ENCODE results near the gene EP400. TPM values are rescaled to one million over a fixed set of nuclear protein-coding genes. Genes with fewer than 3 reads are reported as not detected.
"Not testable (repeated sequence)": the region's sequence is repeated elsewhere in the genome, so short reads cannot be mapped to it uniquely, and the experiment has no call there.

Gene EP400
- total RNA-seq, 1 experiment from 2014 or later, result 3.7 TPM

DNA sequence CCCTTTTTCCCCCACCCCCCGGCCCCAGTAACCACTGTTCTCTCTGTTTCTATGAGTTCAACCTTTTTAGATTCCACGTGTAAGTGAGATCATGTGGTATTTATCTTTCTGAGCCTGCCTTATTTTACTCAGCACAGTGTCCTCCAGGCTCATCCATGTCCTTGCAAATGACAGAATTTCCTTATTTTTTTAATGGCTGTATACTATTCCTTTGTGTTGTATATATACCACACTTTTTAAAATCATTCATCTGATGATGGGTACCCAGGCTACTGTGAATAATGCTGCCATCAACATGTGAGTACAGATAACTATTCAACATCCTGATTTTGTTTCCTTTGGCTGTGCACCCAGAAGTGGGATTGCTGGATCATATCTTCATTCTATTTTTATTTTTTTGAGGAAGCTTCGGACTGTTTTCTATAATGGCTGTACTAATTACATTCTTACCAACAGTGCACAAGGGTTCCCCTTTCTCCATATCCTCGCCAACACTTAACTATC lies 139.7 kb downstream of the EP400 start:
- DNase-seq (ENCODE audit: low read depth), result no peak

DNA sequence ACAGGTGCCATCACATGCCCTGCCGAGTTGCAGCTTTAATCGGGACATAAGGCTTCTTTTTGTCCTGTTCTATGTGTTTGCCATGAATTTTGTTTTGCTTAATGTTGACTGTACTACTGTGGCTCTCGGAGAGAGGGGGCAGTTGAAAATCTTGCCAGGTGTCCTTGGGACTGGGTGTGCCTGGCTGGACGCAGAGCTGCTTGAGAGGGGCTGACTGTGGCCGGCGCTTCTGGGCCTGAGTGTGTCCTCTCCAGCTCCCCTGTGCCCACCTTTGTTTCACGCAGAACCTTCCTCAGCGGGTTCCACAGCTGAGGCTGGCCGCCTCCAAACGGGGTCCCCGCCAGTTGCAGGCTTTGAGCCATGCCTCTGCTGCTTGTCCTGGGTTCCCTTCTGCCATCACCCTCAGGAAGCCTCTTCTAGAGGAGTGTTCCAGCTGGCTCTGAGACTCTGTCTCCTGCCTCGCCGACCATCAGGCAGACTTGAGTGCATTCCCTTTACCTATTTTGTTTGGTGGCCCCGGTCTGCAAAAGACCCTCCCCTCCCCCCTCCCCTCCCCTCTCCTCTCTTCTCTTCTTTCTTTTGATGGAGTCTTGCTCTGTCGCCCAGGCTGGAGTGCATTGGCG lies 144.6 kb downstream of the EP400 start:
- no peak for DNase-seq (ENCODE audit: low read depth)

DNA sequence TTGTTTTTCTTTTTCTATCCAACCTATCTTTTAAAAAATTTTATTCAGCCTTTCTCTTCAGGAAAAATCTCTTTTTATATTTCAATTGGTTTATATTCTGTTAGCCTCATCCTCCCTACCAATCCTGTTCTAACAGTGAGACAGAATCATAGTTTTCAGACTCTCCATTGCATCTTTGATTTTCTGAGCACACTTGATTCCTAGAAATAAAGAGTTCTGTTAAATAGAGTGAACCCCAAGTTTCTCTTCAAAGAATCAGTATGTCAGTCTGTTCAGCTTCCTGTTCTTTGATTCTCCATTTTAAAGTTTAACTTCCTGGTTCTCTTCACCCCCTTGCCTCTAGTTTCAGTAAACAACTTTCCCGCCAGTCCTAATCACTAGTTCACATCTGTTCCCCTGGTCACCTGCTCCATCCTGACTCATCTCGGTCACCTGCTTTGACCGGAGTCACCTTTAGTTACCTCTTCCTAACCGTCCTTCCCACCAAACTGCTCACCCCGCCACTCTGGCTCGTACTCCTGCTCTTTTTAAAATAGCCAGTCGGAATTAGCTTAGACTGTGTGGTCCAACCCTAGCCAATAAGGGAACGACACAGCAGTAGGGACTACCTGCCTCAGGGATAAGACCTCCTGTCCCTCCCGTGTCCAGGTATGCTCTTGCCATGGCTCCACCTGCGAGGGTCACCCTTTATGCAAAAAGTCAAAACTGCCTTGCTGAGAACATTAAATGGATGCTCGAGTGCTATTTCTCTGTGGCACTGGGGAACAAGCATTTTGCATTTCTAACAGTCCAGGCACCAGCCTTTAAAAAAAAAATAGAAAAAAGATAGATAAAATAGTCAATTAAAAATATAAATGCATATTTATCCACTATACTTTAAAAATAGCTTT lies 146.0 kb downstream of the EP400 start:
- DNase-seq (ENCODE audit: low read depth), result no peak

DNA sequence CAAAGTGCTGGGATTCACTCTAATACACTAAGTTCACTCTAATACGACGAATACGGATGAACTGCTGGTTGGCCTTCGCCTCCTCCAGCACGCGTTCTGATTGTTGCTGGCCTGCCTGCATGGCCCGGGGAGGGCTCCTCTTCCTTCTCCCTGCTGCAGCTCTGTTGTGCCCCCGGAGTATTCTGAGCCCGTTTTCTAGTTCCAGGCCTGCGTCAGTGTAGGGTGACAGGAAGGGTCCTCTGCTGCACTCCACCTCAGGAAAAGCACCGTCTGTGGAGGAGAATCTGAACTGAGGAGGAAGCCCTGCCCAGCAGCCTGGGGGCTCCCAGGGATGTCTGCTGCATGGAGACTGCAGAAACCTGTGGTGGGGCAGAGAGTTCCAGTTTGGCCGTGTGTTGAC lies 150.0 kb downstream of the EP400 start:
- DNase-seq (ENCODE audit: low read depth), result no peak

DNA sequence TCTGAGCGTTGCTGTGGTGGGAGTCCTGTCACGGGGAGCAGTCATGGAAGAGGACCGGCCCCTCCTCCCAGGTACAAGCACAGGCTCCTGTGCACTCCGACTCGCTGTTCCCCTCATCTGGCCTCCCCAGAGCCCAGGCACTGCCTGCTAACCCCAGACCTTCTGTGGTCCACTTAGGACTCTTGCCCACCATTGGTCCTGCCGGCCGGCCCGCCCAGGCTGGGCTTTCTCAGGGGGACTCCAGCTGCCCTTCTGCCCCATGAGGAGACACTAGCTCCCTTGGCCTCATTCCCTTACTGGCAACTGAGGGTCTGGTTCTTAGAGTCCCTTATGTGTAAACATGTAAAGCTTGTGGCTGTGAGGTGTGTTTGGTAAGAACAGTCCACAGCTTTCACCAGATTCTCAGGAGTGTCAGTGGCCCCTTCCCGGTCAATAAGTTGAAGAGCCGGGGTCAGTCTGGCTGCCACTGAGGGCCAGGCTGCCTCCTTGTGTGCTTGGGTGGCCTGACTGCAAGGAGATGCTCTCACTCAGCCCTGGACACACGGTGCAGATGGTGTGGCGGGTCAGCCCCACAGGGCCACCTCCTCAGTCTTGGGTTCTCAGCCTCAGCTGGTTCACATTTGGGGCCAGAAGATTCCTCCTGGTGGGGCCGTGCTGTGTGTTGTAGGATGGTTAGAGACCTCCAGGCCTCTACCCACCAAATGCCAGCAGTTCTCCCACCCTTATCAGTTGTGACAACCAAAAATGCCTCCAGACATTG lies 150.7 kb downstream of the EP400 start:
- DNase-seq (ENCODE audit: low read depth), result no peak

DNA sequence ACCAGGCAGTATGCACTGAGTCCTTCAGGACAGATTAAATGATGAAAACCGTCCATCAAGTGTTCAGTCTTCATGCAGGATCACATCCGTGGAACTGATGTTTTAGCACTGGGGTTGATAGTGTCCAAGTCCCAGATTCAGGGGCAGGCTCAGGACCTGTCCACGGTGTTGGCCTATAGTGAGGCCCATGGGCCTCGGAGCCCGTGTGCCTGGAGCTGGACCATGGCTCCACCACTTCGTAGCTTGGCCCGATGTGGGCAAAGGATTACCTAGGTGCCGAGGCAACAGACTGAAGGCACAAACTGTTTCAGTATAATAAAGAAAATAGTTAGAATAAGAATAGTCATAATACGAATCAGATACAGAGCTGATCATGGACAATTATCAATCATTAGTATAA lies 152.6 kb downstream of the EP400 start:
- no peak for DNase-seq (ENCODE audit: low read depth)

DNA sequence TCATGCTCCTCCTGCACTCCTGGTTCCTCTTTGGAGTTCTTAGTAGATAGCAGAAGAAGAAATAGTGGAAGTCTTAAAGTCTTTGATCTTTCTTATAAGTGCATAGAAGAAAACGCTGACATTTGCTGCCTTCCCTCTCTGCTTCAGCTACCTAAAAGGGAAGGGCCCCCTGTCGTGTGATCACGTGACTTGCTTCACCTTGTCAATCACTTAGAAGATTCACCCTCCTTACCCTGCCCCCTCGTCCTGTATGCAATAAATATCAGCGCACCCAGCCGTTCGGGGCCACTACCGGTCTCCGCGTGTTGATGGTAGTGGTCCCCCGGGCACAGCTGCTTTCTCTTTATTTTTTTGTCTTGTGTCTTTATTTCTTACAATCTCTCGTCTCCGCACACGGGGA lies 153.3 kb downstream of the EP400 start:
- DNase-seq (ENCODE audit: low read depth), result not testable (repeated sequence)

DNA sequence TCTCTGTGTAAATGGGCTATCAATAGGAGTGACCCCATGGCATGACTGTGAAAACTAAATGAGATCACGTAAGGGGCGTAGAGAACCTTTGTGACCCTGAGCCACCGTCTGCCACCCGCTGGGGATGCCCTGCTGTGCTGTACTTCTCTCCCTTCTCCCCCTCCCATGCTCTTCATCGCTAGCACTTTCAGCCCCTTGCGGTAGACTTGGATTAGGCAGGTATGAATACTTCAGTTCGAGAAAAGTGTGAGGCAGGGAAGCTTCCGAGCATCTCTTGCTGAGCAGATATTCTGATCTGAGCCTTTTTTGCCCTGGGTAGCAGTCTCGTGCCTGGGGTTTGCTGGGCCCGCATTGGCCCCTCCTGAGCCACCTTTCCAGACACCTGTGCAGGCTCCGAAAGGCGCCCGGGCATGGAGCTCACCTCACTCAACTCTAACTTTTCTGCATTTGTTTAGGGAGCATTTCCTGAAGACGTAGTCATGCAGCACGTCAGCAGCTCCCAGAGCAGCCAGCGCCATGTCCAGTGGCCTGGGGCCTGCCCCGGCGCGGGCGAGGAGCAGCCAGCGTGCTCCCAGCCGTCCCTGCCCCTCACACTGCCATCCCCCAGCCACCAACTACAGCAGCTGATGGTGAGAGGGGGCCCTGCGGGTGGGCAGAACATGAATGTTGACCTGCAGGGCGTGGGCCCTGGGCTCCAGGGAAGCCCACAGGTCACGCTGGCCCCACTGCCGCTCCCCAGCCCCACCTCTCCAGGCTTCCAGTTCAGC lies 154.0 kb downstream of the EP400 start:
- no peak for DNase-seq (ENCODE audit: low read depth)

DNA sequence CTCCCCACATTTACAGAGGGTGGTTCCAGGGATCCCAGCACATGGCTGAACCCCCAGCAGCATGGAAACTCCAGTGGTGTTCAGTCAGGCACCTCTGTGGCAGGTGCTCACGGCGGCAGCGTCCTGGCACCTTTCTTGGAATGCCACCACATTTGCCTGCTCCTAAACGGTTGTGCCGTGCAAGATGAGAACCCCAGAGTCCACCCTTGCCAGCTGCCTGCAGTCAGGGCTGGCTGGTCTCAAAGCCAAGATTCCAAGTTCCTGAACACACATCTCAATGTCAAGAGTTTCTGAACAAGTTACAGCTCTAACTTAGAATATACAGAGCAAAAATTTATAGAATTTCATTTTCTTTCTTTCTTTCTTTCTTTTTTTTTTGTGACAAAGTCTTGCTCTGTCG lies 155.7 kb downstream of the EP400 start:
- DNase-seq (ENCODE audit: low read depth), result no peak

DNA sequence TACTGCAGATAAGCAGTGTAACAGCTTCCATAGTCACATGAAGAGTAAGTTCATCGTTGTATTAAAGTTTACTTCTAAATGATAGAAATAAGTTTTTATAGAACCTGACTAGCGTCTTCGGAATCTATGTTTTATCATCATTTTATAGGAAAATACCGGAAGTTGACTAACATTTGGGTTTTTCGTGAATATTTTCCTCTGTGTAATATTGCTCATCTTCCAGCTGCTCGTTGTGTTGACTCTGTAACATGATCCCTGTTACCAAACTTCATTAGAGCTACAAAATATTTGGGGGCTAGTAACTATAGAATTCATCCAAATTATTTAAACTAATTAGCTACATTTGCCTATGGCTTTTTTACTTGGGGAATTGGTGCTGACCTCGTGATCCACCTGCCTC lies 157.2 kb downstream of the EP400 start:
- DNase-seq (ENCODE audit: low read depth), result no peak

DNA sequence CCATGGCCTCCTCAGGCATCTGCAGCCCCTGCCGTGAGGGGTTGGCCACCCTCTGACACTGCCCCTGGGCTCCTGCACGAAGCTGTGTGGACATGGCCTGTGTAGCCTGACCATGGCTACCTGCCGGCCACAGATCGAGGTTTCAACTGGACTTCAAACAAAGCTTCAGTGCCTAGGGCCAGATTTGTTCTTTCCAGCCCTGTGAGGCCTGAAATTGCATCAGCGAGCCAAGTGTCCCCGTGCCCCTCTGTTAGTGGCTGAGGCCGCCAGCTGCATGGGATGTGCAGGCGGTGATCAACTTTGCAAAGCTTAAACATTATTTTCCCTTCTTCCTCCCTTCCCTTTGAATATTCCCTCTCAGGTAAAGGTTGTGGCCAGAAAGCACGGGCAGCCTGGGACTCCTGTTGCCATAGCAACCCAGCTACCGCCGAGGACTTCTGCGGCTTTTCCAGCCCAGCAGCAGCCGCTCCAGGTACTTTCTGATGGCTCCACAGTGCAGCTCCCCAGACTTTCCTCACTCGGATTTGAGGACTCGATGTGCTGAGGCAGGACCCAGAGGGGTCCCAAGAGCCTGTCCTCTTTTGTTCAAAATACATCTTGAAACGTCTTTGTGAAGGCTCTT lies 158.6 kb downstream of the EP400 start:
- no peak for DNase-seq (ENCODE audit: low read depth)

DNA sequence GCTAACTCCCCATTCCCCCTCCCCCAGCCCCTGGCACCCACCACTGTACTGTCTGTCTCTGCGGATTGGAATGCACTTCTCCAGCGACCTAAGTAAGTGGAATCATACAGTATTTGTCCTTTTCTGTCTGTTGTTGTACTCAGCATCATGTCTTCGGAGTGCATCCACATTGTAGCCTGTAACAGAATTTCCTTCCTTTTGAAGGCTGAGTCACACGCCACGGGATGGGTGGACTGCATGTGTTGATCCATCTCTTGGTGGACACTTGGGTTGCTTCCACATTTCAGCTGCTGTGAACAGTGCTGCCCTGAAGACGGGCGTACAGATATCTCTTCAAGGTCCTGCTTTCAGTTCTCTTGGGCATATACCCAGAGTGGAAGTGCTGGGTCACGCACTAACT lies 160.0 kb downstream of the EP400 start:
- no peak for DNase-seq (ENCODE audit: low read depth)

DNA sequence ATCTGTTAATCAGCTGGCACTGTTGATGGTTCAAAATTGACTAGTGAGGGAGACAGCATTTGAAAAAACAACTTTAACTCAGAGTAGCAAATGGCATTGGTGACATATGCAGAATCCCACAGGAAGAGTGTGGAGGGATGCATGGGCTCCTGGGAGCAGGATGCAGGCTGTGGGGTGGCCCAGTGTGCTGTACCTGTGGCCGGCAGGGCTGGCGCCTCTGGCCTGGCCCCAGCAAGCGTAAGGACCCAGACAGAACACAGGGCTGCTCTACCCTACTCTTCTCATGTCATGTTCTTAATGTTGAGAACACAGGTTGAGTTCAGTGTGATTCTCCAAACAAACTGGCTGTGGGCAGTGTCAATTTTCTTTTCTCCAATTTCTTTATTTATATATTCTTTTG lies 160.9 kb downstream of the EP400 start:
- DNase-seq (ENCODE audit: low read depth), result no peak

DNA sequence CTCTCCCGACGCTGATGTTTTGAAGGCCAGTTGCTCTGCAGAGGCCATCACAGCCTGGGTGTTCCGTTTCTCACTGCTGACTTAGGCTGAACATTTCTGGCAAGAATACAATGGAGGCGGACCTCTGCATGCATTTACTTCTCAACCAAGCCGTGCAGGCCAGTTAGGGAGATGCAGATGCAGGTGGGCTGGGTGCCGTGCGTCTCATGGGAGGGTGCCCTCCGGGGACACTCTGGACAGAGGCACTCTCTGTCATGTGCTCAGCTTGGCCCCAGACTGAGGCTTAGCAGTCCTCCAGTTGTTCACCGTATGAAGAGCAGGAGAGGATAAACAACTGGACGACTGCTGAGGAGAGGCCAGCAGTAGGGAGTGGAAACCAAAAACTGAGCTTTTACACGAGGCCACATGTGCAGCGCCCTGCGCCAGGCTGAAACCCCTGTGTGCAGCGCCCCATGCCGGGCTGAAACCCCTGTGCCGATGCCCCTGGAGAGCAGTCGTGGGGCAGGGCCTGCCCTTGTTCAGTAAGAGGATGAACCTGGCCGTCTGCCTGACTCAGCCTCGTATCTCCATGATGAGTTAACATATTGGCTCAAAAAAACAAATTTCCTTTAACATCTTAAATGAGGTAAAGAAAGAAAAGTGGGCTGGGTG lies 162.0 kb downstream of the EP400 start:
- no peak for DNase-seq (ENCODE audit: low read depth)

DNA sequence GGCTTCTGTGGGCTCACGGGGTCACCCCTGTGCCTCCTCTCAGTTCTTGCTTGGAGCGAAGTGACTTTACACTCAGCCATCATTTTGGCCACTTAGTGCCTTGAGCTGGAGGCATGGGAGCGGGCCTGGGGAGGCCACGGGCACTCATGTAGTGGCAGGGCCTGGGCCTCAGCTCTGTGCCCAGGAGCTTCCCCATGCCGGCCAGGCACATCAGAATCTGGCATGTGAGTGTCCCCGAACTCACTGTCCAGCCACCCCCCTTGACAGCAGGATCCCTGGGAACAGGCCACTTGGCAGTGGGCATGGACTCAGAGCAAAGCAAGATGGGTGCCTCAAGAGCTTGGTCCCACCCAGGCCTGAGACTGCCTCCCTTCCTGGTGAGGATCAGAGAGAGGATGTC lies 164.9 kb downstream of the EP400 start:
- no peak for DNase-seq (ENCODE audit: low read depth)

DNA sequence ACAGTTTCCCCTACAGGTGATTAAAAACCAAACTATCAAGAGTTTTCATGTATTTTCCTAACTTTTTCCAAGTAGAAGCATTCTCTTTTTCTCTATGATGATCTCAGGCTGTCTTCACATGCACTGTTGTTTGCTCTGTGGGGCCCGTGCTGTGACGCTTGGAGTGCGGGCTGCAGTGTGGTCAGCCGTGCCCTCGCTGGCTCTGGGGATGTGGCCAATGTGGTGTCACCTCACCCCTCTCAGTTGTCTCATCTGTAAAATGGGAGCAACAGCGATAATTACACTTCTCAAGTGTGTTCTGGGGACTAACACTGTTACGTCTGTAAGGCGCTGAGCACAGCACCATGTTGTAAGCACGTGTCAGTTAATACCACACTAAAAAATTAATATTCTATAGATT lies 165.8 kb downstream of the EP400 start:
- DNase-seq (ENCODE audit: low read depth), result no peak

DNA sequence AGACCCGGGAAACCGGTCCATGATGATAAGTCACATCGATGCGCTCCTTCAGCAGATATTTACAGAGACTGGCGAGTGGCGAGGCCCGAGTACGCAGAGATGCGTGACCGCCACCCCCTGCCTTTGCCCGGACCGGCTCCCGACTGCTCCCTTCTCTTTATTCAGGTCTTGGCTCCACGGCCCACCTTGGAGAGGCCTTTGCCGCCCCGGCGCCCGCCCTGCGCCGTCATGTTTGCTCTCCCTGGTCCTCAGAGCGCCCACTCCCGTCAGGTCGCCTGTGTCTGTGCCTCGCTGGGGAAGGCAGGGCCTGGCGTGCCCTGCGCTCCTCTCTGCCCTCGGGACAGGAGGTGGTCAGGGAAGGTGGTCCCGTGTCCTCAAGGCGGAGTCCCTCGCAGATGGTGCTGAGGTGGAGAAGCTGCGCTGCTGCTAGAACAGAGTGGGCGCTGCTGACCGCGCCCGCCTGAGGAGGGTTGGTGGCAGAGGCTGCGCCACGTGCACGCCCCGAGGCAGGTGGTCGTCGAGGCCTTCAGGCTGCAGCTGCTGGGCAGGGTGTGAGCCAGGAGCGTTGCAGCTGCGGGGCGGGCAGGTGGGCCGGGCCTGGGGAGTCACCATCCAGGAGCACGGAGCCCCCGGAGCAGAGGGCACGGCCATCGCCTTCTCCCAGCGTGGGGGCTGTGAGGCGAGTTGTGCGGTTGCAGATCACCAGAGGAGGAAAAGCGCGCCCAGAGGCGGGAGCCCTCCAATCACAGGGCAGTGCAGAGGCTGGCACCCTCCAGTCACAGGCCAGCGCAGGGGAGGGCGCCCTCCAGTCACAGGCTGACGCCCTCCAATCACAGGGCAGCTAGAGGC lies 167.2 kb downstream of the EP400 start:
- DNase-seq (ENCODE audit: low read depth), result no peak

DNA sequence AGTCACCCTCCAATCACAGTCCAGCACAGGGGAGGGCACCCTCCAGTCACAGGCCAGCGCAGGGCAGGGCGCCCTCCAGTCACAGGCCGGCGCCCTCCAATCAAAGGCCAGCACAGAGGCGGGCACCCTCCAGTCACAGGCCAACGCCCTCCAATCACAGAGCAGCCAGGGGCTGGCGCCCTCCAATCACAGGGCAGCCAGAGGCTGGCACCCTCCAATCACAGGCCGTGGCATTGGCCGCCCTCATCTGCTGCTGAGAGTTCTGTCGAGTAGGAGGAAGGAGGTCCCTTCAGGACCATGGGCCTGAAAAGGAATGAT lies 167.8 kb downstream of the EP400 start:
- DNase-seq (ENCODE audit: low read depth), result no peak

DNA sequence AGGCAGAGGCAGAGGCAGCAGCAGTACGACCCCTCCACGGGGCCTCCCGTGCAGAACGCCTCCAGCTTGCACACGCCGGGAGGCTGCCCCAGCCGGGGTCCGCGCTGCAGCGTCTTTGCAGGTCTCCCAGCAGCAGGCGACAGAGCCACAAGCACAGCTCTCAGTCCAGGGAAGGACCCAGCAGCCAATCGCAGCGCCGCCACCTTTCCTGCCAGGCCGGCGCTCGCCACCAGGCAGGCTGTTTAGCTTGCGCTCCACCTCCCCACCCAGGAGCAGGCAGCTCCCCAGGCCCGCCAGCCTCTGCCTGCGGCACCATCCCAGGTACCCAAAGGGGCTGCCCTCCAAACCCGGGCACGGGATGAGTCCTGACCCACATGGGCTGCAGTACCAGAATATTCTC lies 169.1 kb downstream of the EP400 start:
- no peak for DNase-seq (ENCODE audit: low read depth)

DNA sequence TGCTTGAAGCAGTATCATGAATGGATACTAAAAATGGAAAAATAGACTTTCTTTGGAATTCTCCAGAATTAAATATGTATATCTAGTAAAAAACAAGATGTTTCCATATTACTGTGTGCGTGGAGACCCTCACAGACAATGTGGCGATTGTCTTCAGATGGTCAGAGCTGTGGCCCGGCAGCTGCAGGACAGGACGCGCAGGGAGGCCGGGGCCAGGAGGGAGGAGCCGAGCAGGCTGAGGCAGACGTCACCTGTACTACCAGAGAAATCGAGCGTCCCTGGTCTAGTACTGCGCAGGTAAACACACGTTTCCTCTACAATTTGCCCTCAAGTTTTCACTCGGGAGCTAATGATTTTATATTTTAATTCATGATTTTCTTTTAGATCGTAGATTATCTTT lies 171.5 kb downstream of the EP400 start:
- no peak for DNase-seq (ENCODE audit: low read depth)

Data from RPMI7951 (cell line).